Measurements from ENCODE around the gene KLRK1. TPM values are rescaled to one million over a fixed set of nuclear protein-coding genes. Genes with fewer than 3 reads are reported as not detected.
"Not testable (repeated sequence)": the region's sequence is repeated elsewhere in the genome, so short reads cannot be mapped to it uniquely, and the experiment has no call there.

KLRK1 gene
- total RNA-seq, 1 experiment from 2014 or later = not detected

GRCh38 chr12:10372559-10372958, 17.3 kb downstream of the KLRK1 start:
- H3K27ac ChIP-seq = no peak overlapping the region
- no peak for DNase-seq
- H3K9me3 ChIP-seq (replicated peaks) = no peaks in the 10 kb centered on the region
- no peaks in the 10 kb centered on the region for H3K36me3 ChIP-seq
- no peaks in the 10 kb centered on the region for H3K4me1 ChIP-seq
- H3K4me3 ChIP-seq = no peak overlapping the region
- H3K27me3 ChIP-seq = no peaks in the 10 kb centered on the region

- not testable (repeated sequence) for H3K27ac ChIP-seq, DNase-seq
These were observed 17.8 kb downstream of the KLRK1 start for GRCh38 chr12:10371893-10372535.

GRCh38 chr12:10369557-10370415, 20.1 kb downstream of the KLRK1 start:
- Histone ChIP-seq H3K4me3 (no peak overlapping the region), H3K36me3 (no peaks in the 10 kb centered on the region), H3K27me3 (no peaks in the 10 kb centered on the region), H3K9me3 (replicated peaks) (no peaks in the 10 kb centered on the region), H3K27ac (no peak overlapping the region), H3K4me1 (0 out of 2 replicates have a peak, but pooled peaks cover 4% of the 10 kb centered on the region)
- no peak for DNase-seq

More at GRCh38 chr12:10371893-10372535, 17.8 kb downstream of the KLRK1 start:
- H3K4me3 ChIP-seq; H3K4me1 ChIP-seq; H3K9me3 ChIP-seq (replicated peaks); H3K27me3 ChIP-seq; H3K36me3 ChIP-seq: not testable (repeated sequence)

- no peak overlapping the region for H3K27ac ChIP-seq
- H3K9me3 ChIP-seq (replicated peaks) = no peaks in the 10 kb centered on the region
- H3K27me3 ChIP-seq = no peaks in the 10 kb centered on the region
- no peak for DNase-seq
- H3K36me3 ChIP-seq = no peaks in the 10 kb centered on the region
- H3K4me1 ChIP-seq = peaks cover 6% of the 10 kb centered on the region; the same call in 1 of the 2 replicates
- no peak overlapping the region for H3K4me3 ChIP-seq
These were observed 21.4 kb downstream of the KLRK1 start for GRCh38 chr12:10368206-10369171.

GRCh38 chr12:10367714-10368113, 22.1 kb downstream of the KLRK1 start:
- not testable (repeated sequence) for H3K4me1 ChIP-seq; H3K27me3 ChIP-seq; H3K36me3 ChIP-seq; DNase-seq; H3K27ac ChIP-seq; H3K9me3 ChIP-seq (replicated peaks); H3K4me3 ChIP-seq

- Histone ChIP-seq H3K4me1 (peaks cover 6% of the 10 kb centered on the region; the same call in 1 of the 2 replicates), H3K36me3 (no peaks in the 10 kb centered on the region), H3K4me3 (no peak overlapping the region), H3K27ac (no peak overlapping the region), H3K27me3 (no peaks in the 10 kb centered on the region), H3K9me3 (replicated peaks) (no peaks in the 10 kb centered on the region)
- DNase-seq = no peak
These were observed 23.0 kb downstream of the KLRK1 start for GRCh38 chr12:10366875-10367274.

GRCh38 chr12:10365696-10366405, 24.0 kb downstream of the KLRK1 start:
- no peaks in the 10 kb centered on the region for H3K27me3 ChIP-seq
- peak overlapping the region; percentile 62 for H3K4me3 ChIP-seq
- no peaks in the 10 kb centered on the region for H3K9me3 ChIP-seq (replicated peaks)
- DNase-seq = no peak
- no peak overlapping the region for H3K27ac ChIP-seq
- H3K36me3 ChIP-seq = no peaks in the 10 kb centered on the region
- peaks cover 6% of the 10 kb centered on the region; the same call in 1 of the 2 replicates for H3K4me1 ChIP-seq

- H3K27ac ChIP-seq = no peak overlapping the region
- no peaks in the 10 kb centered on the region for H3K27me3 ChIP-seq
- DNase-seq = peak; percentile 49 to 69
These were observed 24.8 kb downstream of the KLRK1 start for GRCh38 chr12:10364815-10365622.

GRCh38 chr12:10363914-10364814, 25.7 kb downstream of the KLRK1 start:
- Histone ChIP-seq H3K4me3 (peak overlapping the region; percentile 62), H3K27ac (no peak overlapping the region), H3K9me3 (replicated peaks) (no peaks in the 10 kb centered on the region), H3K4me1 (peaks cover 6% of the 10 kb centered on the region; the same call in 1 of the 2 replicates), H3K36me3 (no peaks in the 10 kb centered on the region), H3K27me3 (no peaks in the 10 kb centered on the region)
- DNase-seq = peak; percentile 15 to 55

More at GRCh38 chr12:10364815-10365622, 24.8 kb downstream of the KLRK1 start:
- no peaks in the 10 kb centered on the region for H3K36me3 ChIP-seq
- no peaks in the 10 kb centered on the region for H3K9me3 ChIP-seq (replicated peaks)
- H3K4me1 ChIP-seq = peaks cover 6% of the 10 kb centered on the region; the same call in 1 of the 2 replicates
- H3K4me3 ChIP-seq = peak overlapping the region; percentile 62

- Histone ChIP-seq H3K4me1 (peaks cover 6% of the 10 kb centered on the region; the same call in 1 of the 2 replicates), H3K9me3 (replicated peaks) (no peaks in the 10 kb centered on the region), H3K27ac (no peak overlapping the region), H3K36me3 (no peaks in the 10 kb centered on the region), H3K27me3 (no peaks in the 10 kb centered on the region), H3K4me3 (peak overlapping the region; percentile 62)
- no peak for DNase-seq
These were observed 26.3 kb downstream of the KLRK1 start for GRCh38 chr12:10363658-10363913.

GRCh38 chr12:10362828-10363657, 26.8 kb downstream of the KLRK1 start:
- Histone ChIP-seq H3K4me1 (peaks cover 6% of the 10 kb centered on the region; the same call in 1 of the 2 replicates), H3K9me3 (replicated peaks) (no peaks in the 10 kb centered on the region), H3K27me3 (no peaks in the 10 kb centered on the region), H3K36me3 (no peaks in the 10 kb centered on the region), H3K4me3 (peak overlapping the region; percentile 62), H3K27ac (no peak overlapping the region)
- DNase-seq = no peak

GRCh38 chr12:10362325-10362724, 27.5 kb downstream of the KLRK1 start:
- Histone ChIP-seq H3K36me3 (no peaks in the 10 kb centered on the region), H3K4me3 (no peak overlapping the region), H3K4me1 (peaks cover 6% of the 10 kb centered on the region; the same call in 1 of the 2 replicates), H3K9me3 (replicated peaks) (no peaks in the 10 kb centered on the region), H3K27me3 (no peaks in the 10 kb centered on the region), H3K27ac (no peak overlapping the region)
- DNase-seq = no peak
